Gastroesophageal sphincter (tissue), 4 donors: ENCODE results near the gene ARID1A. TPM values are rescaled to one million over a fixed set of nuclear protein-coding genes. Genes with fewer than 3 reads are reported as not detected.
A peak's percentile ranks its signal among the peaks of the same experiment; 100 is the strongest.

ENCODE experiments used
- ATAC-seq: fragments of 150-250 bp; one replicate; pipeline ENCODE4 v1.9.1; 2016; ENCODE audit warnings: mild to moderate bottlenecking, moderate library complexity
- H3K27ac ChIP-seq, 4 donors: fragments of 200-600 bp; sonication (generic) in 3 of 4; 1 replicate in 3 of 4; 2 replicates in 1 of 4; pipeline ENCODE4 v1.5.1; 2016 to 2019
- H3K27me3 ChIP-seq: fragments of 200-600 bp; sonication (generic); one replicate; pipeline ENCODE4 v1.5.1; 2019
- H3K36me3 ChIP-seq, 2 donors: fragments of 200-600 bp; sonication (generic); one replicate each; pipeline ENCODE4 v1.5.1; 2019; ENCODE audit warnings: control low read depth in 1 of 2
- H3K4me1 ChIP-seq, 3 donors: fragments of 200-600 bp; sonication (generic); 1 replicate in 2 of 3; 2 replicates in 1 of 3; pipeline ENCODE4 v1.5.1; 2016 to 2019; ENCODE audit warnings: control low read depth in 2 of 3
- H3K4me3 ChIP-seq, 2 donors: fragments of 200-600 bp; sonication (generic); one replicate each; pipeline ENCODE4 v1.5.1; 2019; ENCODE audit warnings: mild to moderate bottlenecking in 1 of 2, moderate library complexity in 1 of 2
- H3K9me3 ChIP-seq, 3 donors: fragments of 200-600 bp; sonication (generic); one replicate each; pipeline ENCODE4 v1.5.1; 2017 to 2019; ENCODE audit warnings: control low read depth in 2 of 3
- EP300 ChIP-seq: sonication (generic); formaldehyde crosslinking; IDR thresholded peaks from one replicate; pipeline ENCODE4 v1.6.1; 2017; ENCODE audit warnings: antibody characterized with exemption, mild to moderate bottlenecking
- POLR2A ChIP-seq, 2 donors: fragments of 450-650 bp; IDR thresholded peaks; one replicate each; pipeline ENCODE4 v1.6.1; 2017; ENCODE audit warnings: antibody characterized with exemption in 2 of 2, mild to moderate bottlenecking in 2 of 2, moderate library complexity in 1 of 2
- POLR2AphosphoS5 ChIP-seq: sonication (generic); formaldehyde crosslinking; IDR thresholded peaks from one replicate; pipeline ENCODE4 v1.6.1; 2017; ENCODE audit warnings: antibody characterized with exemption
- WGBS, 2 donors: methylation state at CpG; one replicate each; pipeline ENCODE4 v1.1.5; 2018; ENCODE audit warnings: low coverage in 1 of 2; 5-methylcytosine and 5-hydroxymethylcytosine counted together
- total RNA-seq, 4 donors: library from RNA; depleted of rRNA; stranded (reverse); fragments of >200 nt; gene quantifications; one replicate each; pipeline ENCODE4 v1.1.0, GENCODE V29; 2016
- TF ChIP-seq, protein P1 (sequence below), 4 experiments: fragments of 200-600 bp in 2 of 4; fragments of 450-650 bp in 2 of 4; sonication (generic) in 1 of 4; IDR thresholded peaks; one replicate each; pipeline ENCODE4 v1.5.1; 2017 to 2019; ENCODE audit warnings: antibody characterized with exemption in 4 of 4, mild to moderate bottlenecking in 2 of 4, moderate library complexity in 2 of 4

ARID1A gene
- total RNA-seq, 4 donors from 2014 or later: 28.2 to 64.2 (median 42.6) TPM

DNA sequence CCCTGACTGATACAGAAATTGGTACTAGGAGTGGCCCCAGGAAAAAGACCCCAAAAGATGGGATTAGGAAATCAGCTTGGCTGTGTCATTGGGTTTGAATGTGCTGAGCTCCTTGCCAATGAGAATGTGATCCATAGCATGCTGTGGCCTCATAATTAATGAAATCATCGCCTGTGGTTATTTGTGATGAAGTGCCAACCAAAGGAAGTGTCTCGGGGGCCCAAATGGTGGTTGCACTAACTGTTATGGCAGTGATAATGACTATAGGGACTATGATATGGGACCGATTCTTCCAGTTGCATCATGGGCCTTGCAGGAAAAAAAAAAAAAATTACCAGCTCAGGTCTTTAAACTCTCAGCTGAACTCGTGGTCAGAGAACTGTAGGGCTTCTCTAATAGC, 115.2 kb downstream of the ARID1A start:
- no peak for ATAC-seq
- Histone ChIP-seq H3K9me3 (no peaks in the 10 kb centered on the region), H3K4me3 (no peak overlapping the region), H3K36me3 (no peaks in the 10 kb centered on the region), H3K4me1 (peaks cover 0 to 4% (median 0%) of the 10 kb centered on the region in 3 donors), H3K27me3 (no peaks in the 10 kb centered on the region), H3K27ac (no peak overlapping the region)
- TF ChIP-seq, protein P1, sequence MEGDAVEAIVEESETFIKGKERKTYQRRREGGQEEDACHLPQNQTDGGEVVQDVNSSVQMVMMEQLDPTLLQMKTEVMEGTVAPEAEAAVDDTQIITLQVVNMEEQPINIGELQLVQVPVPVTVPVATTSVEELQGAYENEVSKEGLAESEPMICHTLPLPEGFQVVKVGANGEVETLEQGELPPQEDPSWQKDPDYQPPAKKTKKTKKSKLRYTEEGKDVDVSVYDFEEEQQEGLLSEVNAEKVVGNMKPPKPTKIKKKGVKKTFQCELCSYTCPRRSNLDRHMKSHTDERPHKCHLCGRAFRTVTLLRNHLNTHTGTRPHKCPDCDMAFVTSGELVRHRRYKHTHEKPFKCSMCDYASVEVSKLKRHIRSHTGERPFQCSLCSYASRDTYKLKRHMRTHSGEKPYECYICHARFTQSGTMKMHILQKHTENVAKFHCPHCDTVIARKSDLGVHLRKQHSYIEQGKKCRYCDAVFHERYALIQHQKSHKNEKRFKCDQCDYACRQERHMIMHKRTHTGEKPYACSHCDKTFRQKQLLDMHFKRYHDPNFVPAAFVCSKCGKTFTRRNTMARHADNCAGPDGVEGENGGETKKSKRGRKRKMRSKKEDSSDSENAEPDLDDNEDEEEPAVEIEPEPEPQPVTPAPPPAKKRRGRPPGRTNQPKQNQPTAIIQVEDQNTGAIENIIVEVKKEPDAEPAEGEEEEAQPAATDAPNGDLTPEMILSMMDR (IDR thresholded peaks at IDR 0.05): no peak
- TF ChIP-seq POLR2A (IDR thresholded peaks at IDR 0.05): no peak
- TF ChIP-seq EP300: no peak
- TF ChIP-seq POLR2AphosphoS5: no peak
- WGBS, 2 donors: 59 to 73% methylated on average over 2 to 4 of the region's 4 CpGs

DNA sequence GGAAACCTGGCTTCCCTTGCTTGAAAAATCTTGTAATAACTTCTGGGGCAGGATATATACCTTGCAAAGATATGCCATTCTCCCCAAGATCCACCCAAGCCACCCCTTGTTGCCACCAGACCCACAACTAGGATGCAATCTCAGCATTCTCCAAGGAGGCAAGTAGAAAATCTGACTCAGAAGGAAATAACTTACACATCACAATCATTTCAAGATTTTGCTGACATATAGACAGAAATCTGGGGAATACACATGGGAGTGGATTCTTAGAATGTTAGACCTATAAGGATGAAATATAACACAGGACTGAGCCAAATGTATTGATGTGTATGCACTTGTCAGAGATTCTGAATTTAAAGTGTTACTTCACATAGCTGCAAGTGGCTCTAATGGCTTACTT, 115.9 kb downstream of the ARID1A start:
- ATAC-seq: no peak
- TF ChIP-seq, protein P1 (IDR thresholded peaks at IDR 0.05): no peak
- TF ChIP-seq POLR2A (IDR thresholded peaks at IDR 0.05) (no peak), EP300 (no peak)
- H3K36me3 ChIP-seq: no peaks in the 10 kb centered on the region

DNA sequence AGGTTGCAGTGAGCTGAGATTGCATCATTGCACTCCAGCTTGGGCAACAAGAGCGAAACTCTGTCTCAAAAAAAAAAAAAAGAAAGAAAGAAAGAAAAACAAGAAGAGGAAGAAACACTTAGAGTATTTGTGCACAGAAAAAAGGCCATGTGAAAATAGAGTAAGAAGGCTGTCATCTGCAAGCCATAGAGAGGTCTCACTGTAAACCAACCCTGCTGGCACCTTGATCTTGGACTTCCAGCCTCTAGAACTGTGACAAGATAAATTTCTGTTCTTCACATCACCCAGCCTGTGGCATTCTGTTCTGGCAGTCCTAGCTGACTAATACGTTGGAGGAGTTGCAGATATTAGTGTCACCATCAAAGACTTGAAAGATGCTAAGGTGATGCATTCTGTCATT, 118.6 kb downstream of the ARID1A start:
- TF ChIP-seq, protein P1 (IDR thresholded peaks at IDR 0.05): no peak
- TF ChIP-seq POLR2AphosphoS5 (no peak), POLR2A (IDR thresholded peaks at IDR 0.05) (no peak), EP300 (no peak)
- Histone ChIP-seq H3K36me3 (no peaks in the 10 kb centered on the region), H3K27me3 (no peaks in the 10 kb centered on the region), H3K27ac (no peak overlapping the region), H3K9me3 (no peaks in the 10 kb centered on the region), H3K4me3 (no peak overlapping the region), H3K4me1 (peaks cover 0 to 4% (median 0%) of the 10 kb centered on the region in 3 donors)
- WGBS, 2 donors: 93% methylated on average over 2 of the region's 2 CpGs; no CpG with 5 or more reads in 1 of the 2 donors
- no peak for ATAC-seq

More for the DNA sequence above, 115.9 kb downstream of the ARID1A start:
- Histone ChIP-seq H3K9me3 (no peaks in the 10 kb centered on the region), H3K27ac (no peak overlapping the region), H3K4me3 (no peak overlapping the region), H3K27me3 (no peaks in the 10 kb centered on the region), H3K4me1 (peaks cover 0 to 4% (median 0%) of the 10 kb centered on the region in 3 donors)

DNA sequence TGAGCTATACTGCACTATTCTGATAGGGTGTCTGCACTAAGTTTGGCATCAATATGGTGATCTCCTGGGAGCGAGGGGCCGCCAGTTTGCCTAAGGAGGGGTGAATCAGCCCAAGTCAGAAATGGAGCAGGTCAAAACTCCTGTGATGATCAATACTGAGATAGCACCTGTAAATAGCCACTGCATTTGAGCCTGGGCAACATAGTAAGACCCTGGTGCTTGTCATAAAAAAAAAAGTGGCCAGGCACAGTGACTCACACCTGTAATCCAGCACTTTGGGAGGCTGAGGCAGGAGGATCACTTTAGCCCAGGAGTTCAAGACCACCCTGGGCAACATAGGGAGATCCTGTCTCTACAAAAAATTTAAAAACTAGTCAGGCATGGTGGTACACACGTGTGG, 119.1 kb downstream of the ARID1A start:
- no peaks in the 10 kb centered on the region for H3K9me3 ChIP-seq
- peaks cover 0 to 4% (median 0%) of the 10 kb centered on the region in 3 donors for H3K4me1 ChIP-seq
- H3K27me3 ChIP-seq: no peaks in the 10 kb centered on the region
- H3K36me3 ChIP-seq: no peaks in the 10 kb centered on the region
- H3K4me3 ChIP-seq: no peak overlapping the region
- TF ChIP-seq POLR2AphosphoS5: no peak
- no peak for TF ChIP-seq EP300
- TF ChIP-seq, protein P1 (IDR thresholded peaks at IDR 0.05): no peak
- no peak for TF ChIP-seq POLR2A (IDR thresholded peaks at IDR 0.05)
- 88% methylated on average over 3 of the region's 3 CpGs; no CpG with 5 or more reads in 1 of the 2 donors for WGBS, 2 donors
- no peak for ATAC-seq
- H3K27ac ChIP-seq: no peak overlapping the region

DNA sequence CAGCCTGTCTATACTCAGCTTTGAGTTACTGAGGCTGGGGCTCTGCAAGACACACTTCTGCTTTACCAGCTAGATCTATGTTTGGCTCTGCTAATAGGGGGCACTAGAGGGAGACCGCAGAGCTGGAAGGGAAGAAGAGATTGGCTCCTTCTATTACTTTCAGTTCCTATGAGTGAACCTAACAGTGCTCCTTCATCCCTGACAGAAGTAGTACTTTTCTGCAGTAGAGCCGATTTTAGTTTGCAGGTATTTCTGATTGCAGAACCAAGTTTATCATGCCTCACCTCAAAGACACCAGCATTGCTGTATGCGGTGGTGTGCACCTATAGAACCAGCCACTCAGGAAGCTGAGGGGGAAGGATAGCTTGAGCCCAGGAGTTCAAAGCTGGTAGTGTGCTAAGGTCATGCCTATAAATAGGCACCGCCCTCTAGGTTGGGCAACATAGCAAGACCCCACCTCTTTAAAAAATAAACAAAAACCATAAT, 125.0 kb downstream of the ARID1A start:
- no peak for ATAC-seq

More for the DNA sequence above, 125.0 kb downstream of the ARID1A start:
- Histone ChIP-seq H3K9me3 (no peaks in the 10 kb centered on the region), H3K27ac (no peak overlapping the region), H3K36me3 (no peaks in the 10 kb centered on the region), H3K27me3 (no peaks in the 10 kb centered on the region), H3K4me3 (no peak overlapping the region), H3K4me1 (peaks cover 0 to 3% (median 0%) of the 10 kb centered on the region in 3 donors)
- TF ChIP-seq, protein P1 (IDR thresholded peaks at IDR 0.05): peak in 1 of 4 experiments; percentile 8
- TF ChIP-seq EP300: no peak
- WGBS, 2 donors: 82 to 92% methylated on average over 2 to 4 of the region's 4 CpGs
